ENCODE results near the gene COL6A5.

DNA sequence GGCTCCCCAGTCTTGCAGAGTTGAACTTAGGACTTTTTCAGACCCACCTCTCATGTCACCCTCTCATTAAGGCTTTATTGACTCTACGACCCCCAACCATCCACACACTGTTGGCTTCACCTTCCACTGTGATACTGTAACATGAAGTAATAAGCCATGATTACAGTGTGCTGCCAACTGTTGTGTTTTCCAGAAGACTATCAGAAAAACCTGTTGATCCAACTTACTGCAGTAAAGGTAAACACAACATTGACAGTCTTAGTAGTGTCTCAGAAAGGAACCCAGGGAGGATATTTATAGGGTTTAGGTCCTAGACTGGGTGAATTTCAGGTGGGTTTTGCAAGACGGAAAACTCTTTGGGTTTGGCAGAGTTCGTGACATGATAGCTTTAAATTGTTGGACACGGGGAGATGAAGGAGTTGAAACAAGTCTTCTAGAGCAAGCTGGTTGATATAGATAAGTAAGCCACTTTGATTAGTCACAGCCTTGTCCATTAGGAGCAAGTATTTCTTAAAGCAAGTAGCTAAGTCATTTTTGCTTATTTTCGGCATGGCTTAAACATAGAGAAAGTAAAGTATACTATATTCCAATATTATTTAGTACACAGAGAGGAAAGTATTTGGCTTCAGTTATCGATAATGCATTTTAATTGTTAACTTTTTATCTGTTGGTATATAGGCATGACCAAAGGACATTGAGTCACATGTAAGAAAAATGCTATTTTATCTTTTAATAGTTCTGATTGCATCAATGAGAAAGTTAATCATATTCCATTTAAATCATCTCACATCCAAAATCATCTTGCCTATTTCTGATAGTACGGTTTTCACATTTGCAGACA is 2.4 kb upstream of the COL6A5 start:
- TF ChIP-seq, protein P1, sequence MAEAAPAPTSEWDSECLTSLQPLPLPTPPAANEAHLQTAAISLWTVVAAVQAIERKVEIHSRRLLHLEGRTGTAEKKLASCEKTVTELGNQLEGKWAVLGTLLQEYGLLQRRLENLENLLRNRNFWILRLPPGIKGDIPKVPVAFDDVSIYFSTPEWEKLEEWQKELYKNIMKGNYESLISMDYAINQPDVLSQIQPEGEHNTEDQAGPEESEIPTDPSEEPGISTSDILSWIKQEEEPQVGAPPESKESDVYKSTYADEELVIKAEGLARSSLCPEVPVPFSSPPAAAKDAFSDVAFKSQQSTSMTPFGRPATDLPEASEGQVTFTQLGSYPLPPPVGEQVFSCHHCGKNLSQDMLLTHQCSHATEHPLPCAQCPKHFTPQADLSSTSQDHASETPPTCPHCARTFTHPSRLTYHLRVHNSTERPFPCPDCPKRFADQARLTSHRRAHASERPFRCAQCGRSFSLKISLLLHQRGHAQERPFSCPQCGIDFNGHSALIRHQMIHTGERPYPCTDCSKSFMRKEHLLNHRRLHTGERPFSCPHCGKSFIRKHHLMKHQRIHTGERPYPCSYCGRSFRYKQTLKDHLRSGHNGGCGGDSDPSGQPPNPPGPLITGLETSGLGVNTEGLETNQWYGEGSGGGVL (CRISPR knock-in tag; IDR thresholded peaks at IDR 0.05), result no peak
- TF ChIP-seq ZNF274 (IDR thresholded peaks at IDR 0.05; ENCODE audit: borderline replicate concordance, low read depth, low read length) (no peak), YBX1 (IDR thresholded peaks at IDR 0.05) (no peak), EZH2 (IDR thresholded peaks at IDR 0.05; ENCODE audit: borderline replicate concordance, low read depth, low read length) (no peak), FOXK1 (CRISPR knock-in tag; IDR thresholded peaks at IDR 0.05; ENCODE audit: borderline replicate concordance) (no peak), SMAD4 (CRISPR knock-in tag; conservative IDR thresholded peaks at IDR 0.05) (no peak), CEBPG (CRISPR knock-in tag; IDR thresholded peaks at IDR 0.05) (no peak), CEBPG (tag; conservative IDR thresholded peaks at IDR 0.05 in 1 of 2, IDR thresholded peaks at IDR 0.05 in 1 of 2) (no peak), POU5F1 (IDR thresholded peaks at IDR 0.05; ENCODE audit: borderline replicate concordance, low read depth, low read length, partially characterized antibody) (no peak), KDM1A (IDR thresholded peaks at IDR 0.05) (peak; percentile 40 to 56; a peak in 1 of 4 replicates)
- TF ChIP-seq, protein P2, sequence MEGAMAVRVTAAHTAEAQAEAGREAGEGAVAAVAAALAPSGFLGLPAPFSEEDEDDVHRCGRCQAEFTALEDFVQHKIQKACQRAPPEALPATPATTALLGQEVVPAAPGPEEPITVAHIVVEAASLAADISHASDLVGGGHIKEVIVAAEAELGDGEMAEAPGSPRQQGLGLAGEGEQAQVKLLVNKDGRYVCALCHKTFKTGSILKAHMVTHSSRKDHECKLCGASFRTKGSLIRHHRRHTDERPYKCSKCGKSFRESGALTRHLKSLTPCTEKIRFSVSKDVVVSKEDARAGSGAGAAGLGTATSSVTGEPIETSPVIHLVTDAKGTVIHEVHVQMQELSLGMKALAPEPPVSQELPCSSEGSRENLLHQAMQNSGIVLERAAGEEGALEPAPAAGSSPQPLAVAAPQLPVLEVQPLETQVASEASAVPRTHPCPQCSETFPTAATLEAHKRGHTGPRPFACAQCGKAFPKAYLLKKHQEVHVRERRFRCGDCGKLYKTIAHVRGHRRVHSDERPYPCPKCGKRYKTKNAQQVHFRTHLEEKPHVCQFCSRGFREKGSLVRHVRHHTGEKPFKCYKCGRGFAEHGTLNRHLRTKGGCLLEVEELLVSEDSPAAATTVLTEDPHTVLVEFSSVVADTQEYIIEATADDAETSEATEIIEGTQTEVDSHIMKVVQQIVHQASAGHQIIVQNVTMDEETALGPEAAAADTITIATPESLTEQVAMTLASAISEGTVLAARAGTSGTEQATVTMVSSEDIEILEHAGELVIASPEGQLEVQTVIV (CRISPR knock-in tag; IDR thresholded peaks at IDR 0.05; ENCODE audit: borderline replicate concordance), result no peak
- TF ChIP-seq, protein P3, sequence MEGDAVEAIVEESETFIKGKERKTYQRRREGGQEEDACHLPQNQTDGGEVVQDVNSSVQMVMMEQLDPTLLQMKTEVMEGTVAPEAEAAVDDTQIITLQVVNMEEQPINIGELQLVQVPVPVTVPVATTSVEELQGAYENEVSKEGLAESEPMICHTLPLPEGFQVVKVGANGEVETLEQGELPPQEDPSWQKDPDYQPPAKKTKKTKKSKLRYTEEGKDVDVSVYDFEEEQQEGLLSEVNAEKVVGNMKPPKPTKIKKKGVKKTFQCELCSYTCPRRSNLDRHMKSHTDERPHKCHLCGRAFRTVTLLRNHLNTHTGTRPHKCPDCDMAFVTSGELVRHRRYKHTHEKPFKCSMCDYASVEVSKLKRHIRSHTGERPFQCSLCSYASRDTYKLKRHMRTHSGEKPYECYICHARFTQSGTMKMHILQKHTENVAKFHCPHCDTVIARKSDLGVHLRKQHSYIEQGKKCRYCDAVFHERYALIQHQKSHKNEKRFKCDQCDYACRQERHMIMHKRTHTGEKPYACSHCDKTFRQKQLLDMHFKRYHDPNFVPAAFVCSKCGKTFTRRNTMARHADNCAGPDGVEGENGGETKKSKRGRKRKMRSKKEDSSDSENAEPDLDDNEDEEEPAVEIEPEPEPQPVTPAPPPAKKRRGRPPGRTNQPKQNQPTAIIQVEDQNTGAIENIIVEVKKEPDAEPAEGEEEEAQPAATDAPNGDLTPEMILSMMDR (IDR thresholded peaks at IDR 0.05 in 2 of 3, conservative IDR thresholded peaks at IDR 0.05 in 1 of 3; ENCODE audit: insufficient read depth in 2 of 3, low read depth in 1 of 3, low read length in 3 of 3), result no peak
- TF ChIP-seq, protein P4, sequence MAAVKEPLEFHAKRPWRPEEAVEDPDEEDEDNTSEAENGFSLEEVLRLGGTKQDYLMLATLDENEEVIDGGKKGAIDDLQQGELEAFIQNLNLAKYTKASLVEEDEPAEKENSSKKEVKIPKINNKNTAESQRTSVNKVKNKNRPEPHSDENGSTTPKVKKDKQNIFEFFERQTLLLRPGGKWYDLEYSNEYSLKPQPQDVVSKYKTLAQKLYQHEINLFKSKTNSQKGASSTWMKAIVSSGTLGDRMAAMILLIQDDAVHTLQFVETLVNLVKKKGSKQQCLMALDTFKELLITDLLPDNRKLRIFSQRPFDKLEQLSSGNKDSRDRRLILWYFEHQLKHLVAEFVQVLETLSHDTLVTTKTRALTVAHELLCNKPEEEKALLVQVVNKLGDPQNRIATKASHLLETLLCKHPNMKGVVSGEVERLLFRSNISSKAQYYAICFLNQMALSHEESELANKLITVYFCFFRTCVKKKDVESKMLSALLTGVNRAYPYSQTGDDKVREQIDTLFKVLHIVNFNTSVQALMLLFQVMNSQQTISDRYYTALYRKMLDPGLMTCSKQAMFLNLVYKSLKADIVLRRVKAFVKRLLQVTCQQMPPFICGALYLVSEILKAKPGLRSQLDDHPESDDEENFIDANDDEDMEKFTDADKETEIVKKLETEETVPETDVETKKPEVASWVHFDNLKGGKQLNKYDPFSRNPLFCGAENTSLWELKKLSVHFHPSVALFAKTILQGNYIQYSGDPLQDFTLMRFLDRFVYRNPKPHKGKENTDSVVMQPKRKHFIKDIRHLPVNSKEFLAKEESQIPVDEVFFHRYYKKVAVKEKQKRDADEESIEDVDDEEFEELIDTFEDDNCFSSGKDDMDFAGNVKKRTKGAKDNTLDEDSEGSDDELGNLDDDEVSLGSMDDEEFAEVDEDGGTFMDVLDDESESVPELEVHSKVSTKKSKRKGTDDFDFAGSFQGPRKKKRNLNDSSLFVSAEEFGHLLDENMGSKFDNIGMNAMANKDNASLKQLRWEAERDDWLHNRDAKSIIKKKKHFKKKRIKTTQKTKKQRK (IDR thresholded peaks at IDR 0.05; ENCODE audit: borderline replicate concordance, low read depth, low read length), result no peak
- TF ChIP-seq, protein P5, sequence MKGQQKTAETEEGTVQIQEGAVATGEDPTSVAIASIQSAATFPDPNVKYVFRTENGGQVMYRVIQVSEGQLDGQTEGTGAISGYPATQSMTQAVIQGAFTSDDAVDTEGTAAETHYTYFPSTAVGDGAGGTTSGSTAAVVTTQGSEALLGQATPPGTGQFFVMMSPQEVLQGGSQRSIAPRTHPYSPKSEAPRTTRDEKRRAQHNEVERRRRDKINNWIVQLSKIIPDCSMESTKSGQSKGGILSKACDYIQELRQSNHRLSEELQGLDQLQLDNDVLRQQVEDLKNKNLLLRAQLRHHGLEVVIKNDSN (CRISPR knock-in tag; IDR thresholded peaks at IDR 0.05), result no peak
- TF ChIP-seq, protein P6, sequence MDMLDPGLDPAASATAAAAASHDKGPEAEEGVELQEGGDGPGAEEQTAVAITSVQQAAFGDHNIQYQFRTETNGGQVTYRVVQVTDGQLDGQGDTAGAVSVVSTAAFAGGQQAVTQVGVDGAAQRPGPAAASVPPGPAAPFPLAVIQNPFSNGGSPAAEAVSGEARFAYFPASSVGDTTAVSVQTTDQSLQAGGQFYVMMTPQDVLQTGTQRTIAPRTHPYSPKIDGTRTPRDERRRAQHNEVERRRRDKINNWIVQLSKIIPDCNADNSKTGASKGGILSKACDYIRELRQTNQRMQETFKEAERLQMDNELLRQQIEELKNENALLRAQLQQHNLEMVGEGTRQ (CRISPR knock-in tag; IDR thresholded peaks at IDR 0.05), result no peak

Data from K562 (cell line).